Panc1 (cell line): ENCODE data around the gene HBP1. TPM values are rescaled to one million over a fixed set of nuclear protein-coding genes. Genes with fewer than 3 reads are reported as not detected.

Experiments
- ATAC-seq: fragments of 200-7000 bp; cut with Tn5 transposase; 2 replicates; pipeline ENCODE4 v1.9.1; 2020; ENCODE audit warnings: mild to moderate bottlenecking, moderate library complexity
- BruUV-seq: library from RNA; stranded (reverse); fragments of 400-500 nt; replicated peaks from 2 replicates; lab custom pipeline; 2021; lab: Mats Ljungman, UMichigan
- CTCF ChIA-PET: fragments of 300-600 bp; sonication (Branson Sonifier 250); formaldehyde crosslinking; loops from one replicate; lab custom pipeline; 2022; ENCODE audit warnings: antibody characterized with exemption; lab: Charles Lee
- POLR2A ChIA-PET: fragments of 300-600 bp; sonication (Branson Sonifier 250); formaldehyde crosslinking; loops from one replicate; lab custom pipeline; 2022; ENCODE audit warnings: antibody characterized with exemption; lab: Charles Lee
- DNase-seq: peaks from one replicate; pipeline ENCODE4 v3.0.0-alpha.2; 2010; ENCODE audit warnings: low read depth, low spot score
- H3K27ac ChIP-seq: 2 replicates; pipeline ENCODE4 v1.5.1; 2011; ENCODE audit warnings: mild to moderate bottlenecking, low read length, inconsistent platforms
- H3K27me3 ChIP-seq: fragments of 200-500 bp; sonication (Bioruptor generic); 2 replicates; pipeline ENCODE4 v1.6.0; 2014; ENCODE audit warnings: low read length, inconsistent platforms; ENCODE audit not compliant: control insufficient read depth, insufficient read depth
- H3K36me3 ChIP-seq: fragments of 200-500 bp; sonication (Bioruptor generic); 2 replicates; pipeline ENCODE4 v1.5.1; 2014; ENCODE audit warnings: inconsistent platforms, mild to moderate bottlenecking, low read length, moderate library complexity; ENCODE audit not compliant: control insufficient read depth, insufficient read depth
- H3K4me1 ChIP-seq: 2 replicates; pipeline ENCODE4 v1.5.1; 2011; ENCODE audit warnings: inconsistent platforms, mild to moderate bottlenecking, low read length, moderate library complexity; ENCODE audit not compliant: control insufficient read depth, insufficient read depth
- H3K4me3 ChIP-seq, 2 experiments: 2 replicates each; pipeline ENCODE4 v1.5.1; 2011 to 2012; ENCODE audit warnings: low read depth in 2 of 2, low read length in 2 of 2, mild to moderate bottlenecking in 2 of 2, inconsistent platforms in 1 of 2, moderate library complexity in 1 of 2
- H3K9me3 ChIP-seq: fragments of 200-500 bp; sonication (Bioruptor generic); 2 replicates; pipeline ENCODE4 v1.5.1; 2014; ENCODE audit warnings: low read depth, mild to moderate bottlenecking, inconsistent platforms, low read length, moderate library complexity; ENCODE audit not compliant: control insufficient read depth, insufficient read depth
- CTCF ChIP-seq: fragments of 450-650 bp; IDR thresholded peaks from 2 replicates; pipeline ENCODE4 v1.5.1; 2017; ENCODE audit warnings: mild to moderate bottlenecking
- POLR2AphosphoS5 ChIP-seq: IDR thresholded peaks from 2 replicates; pipeline ENCODE4 v1.6.1; 2012; ENCODE audit warnings: mild to moderate bottlenecking, low read depth, low read length, moderate library complexity
- REST ChIP-seq, 2 experiments: IDR thresholded peaks; 2 replicates each; pipeline ENCODE4 v1.6.1; 2011 to 2012; ENCODE audit warnings: low read depth in 2 of 2, control low read depth in 1 of 2, low read length in 1 of 2, mild to moderate bottlenecking in 1 of 2, moderate library complexity in 1 of 2; ENCODE audit not compliant: insufficient read depth in 1 of 2
- SIN3A ChIP-seq: IDR thresholded peaks from 2 replicates; pipeline ENCODE4 v1.6.1; 2012; ENCODE audit warnings: low read depth, mild to moderate bottlenecking, low read length, moderate library complexity, borderline replicate concordance; ENCODE audit not compliant: insufficient read depth
- TCF7L2 ChIP-seq: IDR thresholded peaks from 2 replicates; pipeline ENCODE4 v1.6.1; 2011; ENCODE audit warnings: mild to moderate bottlenecking, low read depth, low read length, inconsistent platforms
- in situ Hi-C: cut with HindIII; loops from 2 replicates; pipeline ENCODE4 v1.10.0; 2016; ENCODE audit warnings: low sequenced_read_pairs, low pct_unique_long_range_greater_than_20kb
- intact Hi-C: fragments of 100-400 bp; cut with micrococcal nuclease; formaldehyde crosslinking; loops from one replicate; pipeline ENCODE4 v1.10.0; 2022; ENCODE audit not compliant: unreplicated experiment
- total RNA-seq: library from RNA; stranded (reverse); gene quantifications from one replicate; pipeline ENCODE4 v1.2.1, GENCODE V29; 2021; ENCODE audit not compliant: unreplicated experiment

HBP1 gene
- total RNA-seq, 1 experiment from 2014 or later: 28.1 TPM

GRCh38 chr7:107187774-107188173 is 19.0 kb downstream of the HBP1 start:
- POLR2A ChIA-PET: no interaction called here
- ATAC-seq: no peak

GRCh38 chr7:107190090-107190489 is 21.3 kb downstream of the HBP1 start:
- intact Hi-C loops: no loop called here
- TF ChIP-seq REST (IDR thresholded peaks at IDR 0.05; ENCODE audit: insufficient read depth in 1 of 2, low read depth in 2 of 2, low read length in 1 of 2) (no peak), POLR2AphosphoS5 (no peak), SIN3A (no peak), TCF7L2 (no peak), CTCF (no peak)
- no peak overlapping the region for H3K4me3 ChIP-seq
- ATAC-seq (no peak), DNase-seq (no peak)
- CTCF ChIA-PET: interaction anchor here (0.6 kb wide), 1 partner anchor 140 kb away, joined by 4 read pairs; no protein-coding TSS in a partner anchor
- no peak overlapping the region for H3K27ac ChIP-seq
- H3K36me3 ChIP-seq: peaks cover 12% of the 10 kb centered on the region
- in situ Hi-C loops: no loop called here
- no peaks in the 10 kb centered on the region for H3K27me3 ChIP-seq
- no peaks in the 10 kb centered on the region for H3K4me1 ChIP-seq
- BruUV-seq: no TSS peak
- POLR2A ChIA-PET: no interaction called here
- H3K9me3 ChIP-seq: no peaks in the 10 kb centered on the region

More at GRCh38 chr7:107187774-107188173, 19.0 kb downstream of the HBP1 start:
- intact Hi-C loops (no loop called here), in situ Hi-C loops (no loop called here)
- Histone ChIP-seq H3K9me3 (no peaks in the 10 kb centered on the region), H3K4me3 (no peak overlapping the region), H3K27me3 (no peaks in the 10 kb centered on the region), H3K36me3 (peaks cover 16% of the 10 kb centered on the region), H3K27ac (no peak overlapping the region), H3K4me1 (no peaks in the 10 kb centered on the region)
- no peak for TF ChIP-seq POLR2AphosphoS5
- TF ChIP-seq REST (IDR thresholded peaks at IDR 0.05; ENCODE audit: insufficient read depth in 1 of 2, low read depth in 2 of 2, low read length in 1 of 2): no peak
- no peak for TF ChIP-seq CTCF
- no peak for TF ChIP-seq TCF7L2
- no peak for TF ChIP-seq SIN3A
- CTCF ChIA-PET: no interaction called here
- BruUV-seq: no TSS peak
- no peak for DNase-seq
